GM12878 (cell line): ENCODE measurements around the gene LBH.

Experiments
- BRCA1 ChIP-seq: IDR thresholded peaks from 2 replicates; pipeline ENCODE4 v1.6.1; 2011; ENCODE audit warnings: low read depth, low read length, improper control_type of control experiment
- CBX5 ChIP-seq: sonication (generic); IDR thresholded peaks from 2 replicates; pipeline ENCODE4 v1.6.1; 2016; ENCODE audit warnings: low read depth, moderate library complexity, mild to moderate bottlenecking, inconsistent platforms
- CHD2 ChIP-seq: IDR thresholded peaks from 2 replicates; pipeline ENCODE4 v1.6.1; 2011; ENCODE audit warnings: low read depth, low read length, improper control_type of control experiment, borderline replicate concordance
- E2F8 ChIP-seq: fragments of 450-650 bp; IDR thresholded peaks from 2 replicates; pipeline ENCODE4 v1.6.1; 2018; ENCODE audit warnings: mild to moderate bottlenecking, low read depth, moderate library complexity; ENCODE audit not compliant: partially characterized antibody
- EP300 ChIP-seq, 2 experiments: fragments of 150-350 bp in 1 of 2; IDR thresholded peaks; 2 replicates each; pipeline ENCODE4 v1.6.1; 2011 to 2012; ENCODE audit warnings: low read depth in 2 of 2, low read length in 2 of 2, borderline replicate concordance in 1 of 2, improper control_type of control experiment in 1 of 2, inconsistent platforms in 1 of 2; ENCODE audit not compliant: control insufficient read depth in 1 of 2
- GABPA ChIP-seq: IDR thresholded peaks from 2 replicates; pipeline ENCODE4 v1.6.1; 2014; ENCODE audit warnings: antibody characterized with exemption, low read depth, mild to moderate bottlenecking, inconsistent platforms
- POLR2A ChIP-seq: IDR thresholded peaks from 2 replicates; pipeline ENCODE4 v1.6.1; 2011; ENCODE audit warnings: low read depth, mild to moderate bottlenecking, low read length
- RCOR1 ChIP-seq: conservative IDR thresholded peaks from 2 replicates; pipeline ENCODE4 v1.6.1; 2012; ENCODE audit warnings: low read depth, low read length, improper control_type of control experiment
- RFX5 ChIP-seq: IDR thresholded peaks from 2 replicates; pipeline ENCODE4 v1.6.1; 2011; ENCODE audit warnings: low read depth, low read length, improper control_type of control experiment
- YY1 ChIP-seq: IDR thresholded peaks from 2 replicates; pipeline ENCODE4 v1.6.1; 2011; ENCODE audit warnings: low read depth, mild to moderate bottlenecking, low read length
- TF ChIP-seq, protein P1 (sequence below): IDR thresholded peaks from 2 replicates; pipeline ENCODE4 v1.6.1; 2011; ENCODE audit warnings: mild to moderate bottlenecking, low read depth, low read length, moderate library complexity; ENCODE audit not compliant: insufficient replicate concordance
- TF ChIP-seq, protein P2 (sequence below), 3 experiments: IDR thresholded peaks in 2 of 3; conservative IDR thresholded peaks in 1 of 3; 2 replicates each; pipeline ENCODE4 v1.5.1; 2011; ENCODE audit warnings: low read depth in 3 of 3, low read length in 3 of 3, mild to moderate bottlenecking in 3 of 3, control low read depth in 2 of 3, moderate library complexity in 2 of 3, inconsistent platforms in 1 of 3, mixed read lengths in 1 of 3; ENCODE audit not compliant: control insufficient read depth in 2 of 3, insufficient read depth in 1 of 3; ENCODE audit errors: extremely low read depth in 1 of 3

- no peak for TF ChIP-seq E2F8
- TF ChIP-seq CBX5: no peak
- TF ChIP-seq, protein P1, sequence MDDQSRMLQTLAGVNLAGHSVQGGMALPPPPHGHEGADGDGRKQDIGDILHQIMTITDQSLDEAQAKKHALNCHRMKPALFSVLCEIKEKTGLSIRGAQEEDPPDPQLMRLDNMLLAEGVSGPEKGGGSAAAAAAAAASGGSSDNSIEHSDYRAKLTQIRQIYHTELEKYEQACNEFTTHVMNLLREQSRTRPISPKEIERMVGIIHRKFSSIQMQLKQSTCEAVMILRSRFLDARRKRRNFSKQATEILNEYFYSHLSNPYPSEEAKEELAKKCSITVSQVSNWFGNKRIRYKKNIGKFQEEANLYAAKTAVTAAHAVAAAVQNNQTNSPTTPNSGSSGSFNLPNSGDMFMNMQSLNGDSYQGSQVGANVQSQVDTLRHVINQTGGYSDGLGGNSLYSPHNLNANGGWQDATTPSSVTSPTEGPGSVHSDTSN: no peak
- TF ChIP-seq RCOR1: no peak
- TF ChIP-seq GABPA: no peak
- TF ChIP-seq, protein P2, sequence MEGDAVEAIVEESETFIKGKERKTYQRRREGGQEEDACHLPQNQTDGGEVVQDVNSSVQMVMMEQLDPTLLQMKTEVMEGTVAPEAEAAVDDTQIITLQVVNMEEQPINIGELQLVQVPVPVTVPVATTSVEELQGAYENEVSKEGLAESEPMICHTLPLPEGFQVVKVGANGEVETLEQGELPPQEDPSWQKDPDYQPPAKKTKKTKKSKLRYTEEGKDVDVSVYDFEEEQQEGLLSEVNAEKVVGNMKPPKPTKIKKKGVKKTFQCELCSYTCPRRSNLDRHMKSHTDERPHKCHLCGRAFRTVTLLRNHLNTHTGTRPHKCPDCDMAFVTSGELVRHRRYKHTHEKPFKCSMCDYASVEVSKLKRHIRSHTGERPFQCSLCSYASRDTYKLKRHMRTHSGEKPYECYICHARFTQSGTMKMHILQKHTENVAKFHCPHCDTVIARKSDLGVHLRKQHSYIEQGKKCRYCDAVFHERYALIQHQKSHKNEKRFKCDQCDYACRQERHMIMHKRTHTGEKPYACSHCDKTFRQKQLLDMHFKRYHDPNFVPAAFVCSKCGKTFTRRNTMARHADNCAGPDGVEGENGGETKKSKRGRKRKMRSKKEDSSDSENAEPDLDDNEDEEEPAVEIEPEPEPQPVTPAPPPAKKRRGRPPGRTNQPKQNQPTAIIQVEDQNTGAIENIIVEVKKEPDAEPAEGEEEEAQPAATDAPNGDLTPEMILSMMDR (IDR thresholded peaks at IDR 0.05 in 2 of 3, conservative IDR thresholded peaks at IDR 0.05 in 1 of 3; ENCODE audit: control insufficient read depth in 2 of 3, extremely low read depth in 1 of 3, insufficient read depth in 1 of 3, low read depth in 3 of 3, low read length in 3 of 3): no peak
- no peak for TF ChIP-seq CHD2
- no peak for TF ChIP-seq RFX5
- TF ChIP-seq YY1: no peak
- TF ChIP-seq POLR2A: no peak
- no peak for TF ChIP-seq EP300 (IDR thresholded peaks at IDR 0.05; ENCODE audit: borderline replicate concordance in 1 of 2, control insufficient read depth in 1 of 2, low read depth in 2 of 2, low read length in 2 of 2)
- TF ChIP-seq BRCA1: no peak
These were observed 8.8 kb downstream of the LBH start for GRCh38 chr2:30239986-30240752.
